OCI-LY3 (cell line): ENCODE data around the gene NFXL1.

Experiments
- H2AFZ ChIP-seq: fragments of 200-600, 300-600 bp; shearing (Covaris generic); 2 replicates; pipeline ENCODE4 v1.6.0; 2014; ENCODE audit warnings: antibody characterized with exemption, low read depth, low read length
- H3K27ac ChIP-seq: fragments of 200-600, 300-600 bp; sonication (generic); 2 replicates; pipeline ENCODE4 v1.5.1; 2014; ENCODE audit warnings: mild to moderate bottlenecking, low read length, moderate library complexity, mixed read lengths
- H3K27me3 ChIP-seq: fragments of 200-600, 300-600 bp; sonication (generic); 2 replicates; pipeline ENCODE4 v1.6.1; 2014; ENCODE audit warnings: low read depth, low read length, mixed read lengths
- H3K36me3 ChIP-seq: fragments of 200-600, 300-600 bp; sonication (generic); replicated peaks from 2 replicates; pipeline ENCODE3; 2014; ENCODE audit warnings: low read depth, low read length, mixed read lengths
- H3K4me1 ChIP-seq: fragments of 300-600, 200-600 bp; sonication (generic); 2 replicates; pipeline ENCODE4 v1.6.1; 2014; ENCODE audit warnings: low read length, mixed read lengths
- H3K4me2 ChIP-seq: fragments of 200-600, 300-600 bp; sonication (generic); 2 replicates; pipeline ENCODE4 v1.6.1; 2014; ENCODE audit warnings: low read length, mixed read lengths
- H3K4me3 ChIP-seq: fragments of 300-600, 200-600 bp; sonication (generic); 2 replicates; pipeline ENCODE4 v1.5.1; 2014; ENCODE audit warnings: antibody characterized with exemption, mild to moderate bottlenecking, low read length, moderate library complexity
- H3K79me2 ChIP-seq: fragments of 300-600, 200-600 bp; shearing (Covaris generic); 2 replicates; pipeline ENCODE4 v1.6.1; 2014; ENCODE audit warnings: mild to moderate bottlenecking, low read length, mixed read lengths
- H3K9ac ChIP-seq: fragments of 300-600, 200-600 bp; shearing (Covaris generic); 2 replicates; pipeline ENCODE4 v1.6.0; 2014; ENCODE audit warnings: mild to moderate bottlenecking, low read length, moderate library complexity
- H3K9me3 ChIP-seq: fragments of 200-600, 300-600 bp; shearing (Covaris generic); 2 replicates; pipeline ENCODE4 v1.6.1; 2014; ENCODE audit warnings: low read length, mixed read lengths; ENCODE audit not compliant: insufficient read depth
- H4K20me1 ChIP-seq: fragments of 200-600, 300-600 bp; sonication (generic); 2 replicates; pipeline ENCODE4 v1.6.1; 2016; ENCODE audit warnings: low read length, mixed read lengths; ENCODE audit not compliant: insufficient read depth
- CTCF ChIP-seq: fragments of 200-600, 300-600 bp; sonication (generic); IDR thresholded peaks from 2 replicates; pipeline ENCODE4 v1.5.1; 2014; ENCODE audit warnings: antibody characterized with exemption, low read length, low read depth
- EZH2phosphoT487 ChIP-seq: fragments of 200-600 bp; shearing (Covaris generic); IDR thresholded peaks from 2 replicates; pipeline ENCODE4 v1.6.1; 2018; ENCODE audit warnings: antibody characterized with exemption, mixed run types, low read depth

Gene NFXL1

GRCh38 chr4:47835494-47835893 is 78.9 kb downstream of the NFXL1 start:
- Histone ChIP-seq H3K9me3 (no peaks in the 10 kb centered on the region), H3K79me2 (no peaks in the 10 kb centered on the region), H3K9ac (no peak overlapping the region), H3K27ac (no peak overlapping the region), H2AFZ (no peak overlapping the region), H3K27me3 (no peaks in the 10 kb centered on the region), H4K20me1 (peaks cover 10% of the 10 kb centered on the region; the same call in 1 of the 2 replicates), H3K36me3 (no peaks in the 10 kb centered on the region), H3K4me1 (peaks cover 37% of the 10 kb centered on the region), H3K4me3 (no peak overlapping the region), H3K4me2 (peak overlapping the region; percentile 88)
- TF ChIP-seq EZH2phosphoT487: no peak
- TF ChIP-seq CTCF: no peak

GRCh38 chr4:47831026-47831679 is 83.2 kb downstream of the NFXL1 start:
- Histone ChIP-seq H3K4me2 (no peak overlapping the region), H3K9ac (no peak overlapping the region), H4K20me1 (no peaks in the 10 kb centered on the region), H3K36me3 (no peaks in the 10 kb centered on the region), H2AFZ (no peak overlapping the region), H3K4me1 (peaks cover 6% of the 10 kb centered on the region; the same call in 1 of the 2 replicates), H3K79me2 (no peaks in the 10 kb centered on the region), H3K27me3 (no peaks in the 10 kb centered on the region), H3K27ac (no peak overlapping the region), H3K9me3 (no peaks in the 10 kb centered on the region), H3K4me3 (no peak overlapping the region)
- TF ChIP-seq CTCF (no peak), EZH2phosphoT487 (no peak)

- Histone ChIP-seq H3K4me2 (no peak overlapping the region), H3K27me3 (no peaks in the 10 kb centered on the region), H3K9me3 (no peaks in the 10 kb centered on the region), H3K9ac (no peak overlapping the region), H3K36me3 (no peaks in the 10 kb centered on the region), H3K4me3 (no peak overlapping the region), H4K20me1 (no peaks in the 10 kb centered on the region), H3K79me2 (no peaks in the 10 kb centered on the region), H2AFZ (no peak overlapping the region), H3K27ac (no peak overlapping the region), H3K4me1 (no peaks in the 10 kb centered on the region)
- TF ChIP-seq CTCF (no peak), EZH2phosphoT487 (no peak)
Observed at GRCh38 chr4:47830265-47831025, 83.9 kb downstream of the NFXL1 start.

- Histone ChIP-seq H3K27ac (no peak overlapping the region), H3K9ac (no peak overlapping the region), H3K4me2 (no peak overlapping the region), H4K20me1 (no peaks in the 10 kb centered on the region), H3K4me1 (peaks cover 6% of the 10 kb centered on the region; the same call in 1 of the 2 replicates), H3K9me3 (no peaks in the 10 kb centered on the region), H3K27me3 (no peaks in the 10 kb centered on the region), H3K36me3 (no peaks in the 10 kb centered on the region), H2AFZ (no peak overlapping the region), H3K4me3 (no peak overlapping the region), H3K79me2 (no peaks in the 10 kb centered on the region)
- TF ChIP-seq CTCF: no peak
- TF ChIP-seq EZH2phosphoT487: no peak
Observed at GRCh38 chr4:47829438-47829837, 84.9 kb downstream of the NFXL1 start.
